ENCODE data around the gene AGRP. TPM values are rescaled to one million over a fixed set of nuclear protein-coding genes. Genes with fewer than 3 reads are reported as not detected.

Gene AGRP
- total RNA-seq, result 1 to 10 TPM in 3 of 6 donors, not detected in 3; 3.5 to 7.6 (median 3.8) TPM

- H3K4me3 ChIP-seq, result peak within 1 kb of the TSS in 2 of 4 donors; percentile 78 to 93
- ATAC-seq (ENCODE audit: low FRiP score in 2 of 2) (no peak), DNase-seq (no peak)
- no peaks in the 10 kb centered on the region for H3K9me3 ChIP-seq
- 90 to 97% methylated on average over 2 to 4 of the region's 6 CpGs for WGBS, 2 donors
- no peaks in the 10 kb centered on the region for H3K27me3 ChIP-seq
- H3K27ac ChIP-seq, result peak within 1 kb of the TSS in 2 of 4 donors; percentile 98
- no peak for TF ChIP-seq POLR2AphosphoS5 (IDR thresholded peaks at IDR 0.05)
- no peak for TF ChIP-seq EP300 (IDR thresholded peaks at IDR 0.05)
- TF ChIP-seq POLR2A (IDR thresholded peaks at IDR 0.05), result no peak
- TF ChIP-seq CTCF (IDR thresholded peaks at IDR 0.05), result no peak
- H3K36me3 ChIP-seq, result peaks cover 0 to 4% (median 0%) of the 10 kb centered on the region in 4 donors
- peaks cover 33 to 58% (median 41%) of the 10 kb centered on the region in 4 donors for H3K4me1 ChIP-seq
These were observed at the start of gene AGRP for GRCh38 chr16:67483150-67483549. AGRP (minus strand) TSS chr16:67483547; CDS start chr16:67483398, 149 bp downstream.

- ATAC-seq (ENCODE audit: low FRiP score in 2 of 2), result peak in 1 of 2 donors; percentile 41
These were observed 47.9 kb upstream of the AGRP start for GRCh38 chr16:67531247-67531646.

GRCh38 chr16:67530013-67530939, 46.9 kb upstream of the AGRP start:
- H3K4me1 ChIP-seq, result peaks cover 28 to 51% (median 37%) of the 10 kb centered on the region in 4 donors
- H3K27me3 ChIP-seq, result no peaks in the 10 kb centered on the region
- H3K4me3 ChIP-seq, result peak overlapping the region; percentile 69 to 86 (median 74)
- 2% methylated on average over 9 to 31 of the region's 48 CpGs for WGBS, 2 donors
- DNase-seq, result peak; percentile 81 to 92
- ATAC-seq (ENCODE audit: low FRiP score in 2 of 2), result peak; percentile 86
- TF ChIP-seq CTCF (IDR thresholded peaks at IDR 0.05), result no peak
- TF ChIP-seq POLR2A (IDR thresholded peaks at IDR 0.05), result peak in 3 of 4 donors; percentile 57 to 93 (median 87)
- peak; percentile 78 to 89 for TF ChIP-seq POLR2AphosphoS5 (IDR thresholded peaks at IDR 0.05)
- TF ChIP-seq EP300 (IDR thresholded peaks at IDR 0.05), result peak in 1 of 4 donors; percentile 72
- H3K27ac ChIP-seq, result peak overlapping the region; percentile 85 to 92 (median 90)
- no peaks in the 10 kb centered on the region for H3K36me3 ChIP-seq
- H3K9me3 ChIP-seq, result no peaks in the 10 kb centered on the region

More at GRCh38 chr16:67531247-67531646, 47.9 kb upstream of the AGRP start:
- Histone ChIP-seq H3K4me1 (peaks cover 34 to 52% (median 43%) of the 10 kb centered on the region in 4 donors), H3K9me3 (no peaks in the 10 kb centered on the region), H3K27me3 (no peaks in the 10 kb centered on the region), H3K27ac (peak overlapping the region; percentile 85 to 92 (median 90)), H3K36me3 (no peaks in the 10 kb centered on the region), H3K4me3 (peak overlapping the region in 2 of 4 donors; percentile 13 to 78)
- whole genome bisulfite sequencing, 2 donors, result 69 to 78% methylated on average over 4 of the region's 4 CpGs
- TF ChIP-seq POLR2AphosphoS5 (IDR thresholded peaks at IDR 0.05) (peak in 1 of 2 donors; percentile 17), CTCF (IDR thresholded peaks at IDR 0.05) (no peak), EP300 (IDR thresholded peaks at IDR 0.05) (no peak), POLR2A (IDR thresholded peaks at IDR 0.05) (peak in 1 of 4 donors; percentile 45)
- DNase-seq, result peak in 1 of 2 donors; percentile 70

GRCh38 chr16:67529582-67530012, 46.2 kb upstream of the AGRP start:
- no peaks in the 10 kb centered on the region for H3K36me3 ChIP-seq
- ATAC-seq (ENCODE audit: low FRiP score in 2 of 2), result peak; percentile 7 to 17
- H3K27me3 ChIP-seq, result no peaks in the 10 kb centered on the region
- peak overlapping the region; percentile 85 to 92 (median 90) for H3K27ac ChIP-seq
- peak overlapping the region; percentile 69 to 86 (median 74) for H3K4me3 ChIP-seq
- 10 to 17% methylated on average over 7 to 13 of the region's 16 CpGs for WGBS, 2 donors
- H3K9me3 ChIP-seq, result no peaks in the 10 kb centered on the region
- TF ChIP-seq POLR2A (IDR thresholded peaks at IDR 0.05), result no peak
- TF ChIP-seq CTCF (IDR thresholded peaks at IDR 0.05), result no peak
- no peak for TF ChIP-seq POLR2AphosphoS5 (IDR thresholded peaks at IDR 0.05)
- no peak for TF ChIP-seq EP300 (IDR thresholded peaks at IDR 0.05)
- H3K4me1 ChIP-seq, result peaks cover 28 to 51% (median 37%) of the 10 kb centered on the region in 4 donors
- peak in 1 of 2 donors; percentile 86 for DNase-seq
